Esophagus muscularis mucosa (tissue), 4 donors: ENCODE data around the gene TEDC1. TPM values are rescaled to one million over a fixed set of nuclear protein-coding genes. Genes with fewer than 3 reads are reported as not detected.

Experiments
- DNase-seq: peaks from one replicate; pipeline ENCODE4 v3.0.0-alpha.2; 2017; ENCODE audit errors: extremely low spot score
- H3K27ac ChIP-seq, 4 donors: fragments of 200-600 bp; sonication (generic); replicated peaks in 1 of 4; 1 replicate in 3 of 4; 2 replicates in 1 of 4; pipeline ENCODE4 v1.5.1; 2016 to 2019; ENCODE audit warnings: mild to moderate bottlenecking in 1 of 4
- H3K27me3 ChIP-seq, 4 donors: fragments of 200-600 bp; sonication (generic); one replicate each; pipeline versions ENCODE4 v1.5.1 to v1.6.0; 2016 to 2019
- H3K36me3 ChIP-seq, 4 donors: fragments of 200-600 bp; sonication (generic); one replicate each; pipeline ENCODE4 v1.5.1; 2016 to 2019
- H3K4me1 ChIP-seq, 4 donors: fragments of 200-600 bp; sonication (generic); one replicate each; pipeline ENCODE4 v1.5.1; 2016 to 2019
- H3K4me3 ChIP-seq, 4 donors: fragments of 200-600 bp; sonication (generic); 1 replicate in 2 of 4; 2 replicates in 2 of 4; pipeline ENCODE4 v1.5.1; 2016 to 2019; ENCODE audit warnings: mild to moderate bottlenecking in 4 of 4, moderate library complexity in 1 of 4
- H3K9me3 ChIP-seq, 4 donors: fragments of 200-600 bp; sonication (generic); 1 replicate in 3 of 4; 2 replicates in 1 of 4; pipeline ENCODE4 v1.5.1; 2016 to 2019
- EP300 ChIP-seq: sonication (generic); formaldehyde crosslinking; IDR thresholded peaks from one replicate; pipeline ENCODE4 v1.6.1; 2017; ENCODE audit warnings: antibody characterized with exemption
- POLR2A ChIP-seq: fragments of 450-650 bp; IDR thresholded peaks from one replicate; pipeline ENCODE4 v1.6.1; 2017; ENCODE audit warnings: antibody characterized with exemption, moderate library complexity, mild to moderate bottlenecking, low read depth
- POLR2AphosphoS5 ChIP-seq, 2 donors: sonication (generic); formaldehyde crosslinking; IDR thresholded peaks; one replicate each; pipeline ENCODE4 v1.6.1; 2017; ENCODE audit warnings: antibody characterized with exemption in 2 of 2
- WGBS: methylation state at CpG from one replicate; pipeline ENCODE4 v1.1.5; 2018; 5-methylcytosine and 5-hydroxymethylcytosine counted together
- intact Hi-C: fragments of 100-400 bp; cut with DNase I; formaldehyde crosslinking; loops from one replicate; pipeline ENCODE4 v1.15.1; 2023
- total RNA-seq, 4 donors: library from RNA; depleted of rRNA; stranded (reverse); fragments of >200 nt; gene quantifications; one replicate each; pipeline versions ENCODE4 v1.1.0 to v1.2.1, GENCODE V29; 2016
- TF ChIP-seq, protein P1 (sequence below), 3 experiments: fragments of 200-600 bp in 2 of 3; fragments of 450-650 bp in 1 of 3; sonication (generic) in 2 of 3; IDR thresholded peaks; one replicate each; pipeline ENCODE4 v1.5.1; 2017 to 2019; ENCODE audit warnings: antibody characterized with exemption in 3 of 3, mild to moderate bottlenecking in 2 of 3, moderate library complexity in 1 of 3

Gene TEDC1
- total RNA-seq, 4 donors from 2014 or later = 3.8 to 6.6 (median 4.7) TPM

DNA sequence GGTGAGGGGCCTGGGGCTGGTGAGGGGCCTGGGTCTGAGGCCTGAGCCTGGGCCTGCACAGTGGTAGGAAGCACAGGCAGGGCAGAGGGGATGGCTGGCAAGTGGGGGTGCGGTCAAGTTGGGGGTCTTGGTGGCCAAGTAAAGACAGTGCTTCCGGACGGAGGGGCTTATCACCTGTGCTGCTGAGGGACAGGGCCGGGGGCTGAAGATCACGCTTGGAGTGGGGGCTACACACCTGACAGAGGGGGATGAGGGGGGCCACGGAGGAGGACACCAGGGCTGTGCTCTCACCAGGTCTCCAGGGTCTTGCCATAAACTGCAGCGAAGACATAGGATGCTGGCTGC, 12.2 kb downstream of the TEDC1 start:
- Histone ChIP-seq H3K36me3 (peaks cover 0 to 10% (median 0%) of the 10 kb centered on the region in 4 donors), H3K27ac (no peak overlapping the region), H3K4me3 (no peak overlapping the region), H3K4me1 (peaks cover 0 to 4% (median 0%) of the 10 kb centered on the region in 4 donors), H3K27me3 (peaks cover 0 to 13% (median 0%) of the 10 kb centered on the region in 4 donors), H3K9me3 (no peaks in the 10 kb centered on the region)
- TF ChIP-seq, protein P1, sequence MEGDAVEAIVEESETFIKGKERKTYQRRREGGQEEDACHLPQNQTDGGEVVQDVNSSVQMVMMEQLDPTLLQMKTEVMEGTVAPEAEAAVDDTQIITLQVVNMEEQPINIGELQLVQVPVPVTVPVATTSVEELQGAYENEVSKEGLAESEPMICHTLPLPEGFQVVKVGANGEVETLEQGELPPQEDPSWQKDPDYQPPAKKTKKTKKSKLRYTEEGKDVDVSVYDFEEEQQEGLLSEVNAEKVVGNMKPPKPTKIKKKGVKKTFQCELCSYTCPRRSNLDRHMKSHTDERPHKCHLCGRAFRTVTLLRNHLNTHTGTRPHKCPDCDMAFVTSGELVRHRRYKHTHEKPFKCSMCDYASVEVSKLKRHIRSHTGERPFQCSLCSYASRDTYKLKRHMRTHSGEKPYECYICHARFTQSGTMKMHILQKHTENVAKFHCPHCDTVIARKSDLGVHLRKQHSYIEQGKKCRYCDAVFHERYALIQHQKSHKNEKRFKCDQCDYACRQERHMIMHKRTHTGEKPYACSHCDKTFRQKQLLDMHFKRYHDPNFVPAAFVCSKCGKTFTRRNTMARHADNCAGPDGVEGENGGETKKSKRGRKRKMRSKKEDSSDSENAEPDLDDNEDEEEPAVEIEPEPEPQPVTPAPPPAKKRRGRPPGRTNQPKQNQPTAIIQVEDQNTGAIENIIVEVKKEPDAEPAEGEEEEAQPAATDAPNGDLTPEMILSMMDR (IDR thresholded peaks at IDR 0.05) = no peak
- TF ChIP-seq EP300 (no peak), POLR2A (no peak), POLR2AphosphoS5 (IDR thresholded peaks at IDR 0.05) (no peak)
- intact Hi-C loops = no loop called here
- WGBS = no CpG with 5 or more reads among the region's 7 CpGs
- DNase-seq = no peak

DNA sequence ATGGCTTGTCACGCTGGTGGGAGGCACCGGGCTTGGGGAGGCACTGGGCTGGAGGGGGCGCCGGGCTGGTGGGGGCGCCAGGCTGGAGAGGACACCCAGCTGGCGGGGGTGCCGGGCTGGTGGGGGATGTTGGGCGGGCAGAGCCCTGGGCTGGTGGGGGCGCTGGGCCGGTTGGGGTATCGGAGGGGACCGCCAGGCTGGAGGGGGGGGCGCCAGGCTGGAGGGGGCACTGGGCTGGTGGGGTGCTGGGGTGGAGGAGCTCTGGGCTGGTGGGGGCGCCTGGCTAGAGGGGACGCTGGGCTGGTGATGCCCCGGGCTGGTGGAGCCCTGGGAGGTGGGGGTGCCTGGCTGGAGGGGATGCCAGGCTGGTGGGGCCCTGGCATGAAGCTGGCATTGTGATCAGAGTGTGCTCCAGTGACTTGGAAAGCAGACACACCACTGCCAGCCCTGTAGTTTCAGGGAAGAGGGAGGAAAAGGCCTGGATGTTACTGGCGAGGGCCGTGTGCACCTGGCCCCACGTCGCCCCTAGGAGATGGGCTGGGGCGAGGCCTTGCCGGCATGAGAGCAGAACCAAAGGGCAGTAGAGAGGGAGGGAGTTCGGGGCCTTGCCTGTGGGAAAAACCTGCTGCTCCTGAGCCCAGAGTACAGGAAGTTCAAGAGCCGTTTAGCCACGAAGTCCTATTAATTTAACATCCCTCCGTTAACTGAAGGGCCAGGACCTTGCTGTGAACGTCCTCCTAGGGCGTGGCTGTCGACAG, 13.1 kb downstream of the TEDC1 start:
- Histone ChIP-seq H3K9me3 (no peaks in the 10 kb centered on the region), H3K4me3 (no peak overlapping the region), H3K36me3 (peaks cover 0 to 1% (median 0%) of the 10 kb centered on the region in 4 donors), H3K27me3 (peaks cover 0 to 21% (median 0%) of the 10 kb centered on the region in 4 donors), H3K4me1 (no peaks in the 10 kb centered on the region), H3K27ac (no peak overlapping the region)
- no peak for TF ChIP-seq POLR2AphosphoS5 (IDR thresholded peaks at IDR 0.05)
- no peak for TF ChIP-seq POLR2A
- no peak for TF ChIP-seq EP300
- TF ChIP-seq, protein P1 (IDR thresholded peaks at IDR 0.05) = no peak
- WGBS = 82% methylated on average over 28 of the region's 29 CpGs
- intact Hi-C loops = no loop called here
- DNase-seq = no peak

DNA sequence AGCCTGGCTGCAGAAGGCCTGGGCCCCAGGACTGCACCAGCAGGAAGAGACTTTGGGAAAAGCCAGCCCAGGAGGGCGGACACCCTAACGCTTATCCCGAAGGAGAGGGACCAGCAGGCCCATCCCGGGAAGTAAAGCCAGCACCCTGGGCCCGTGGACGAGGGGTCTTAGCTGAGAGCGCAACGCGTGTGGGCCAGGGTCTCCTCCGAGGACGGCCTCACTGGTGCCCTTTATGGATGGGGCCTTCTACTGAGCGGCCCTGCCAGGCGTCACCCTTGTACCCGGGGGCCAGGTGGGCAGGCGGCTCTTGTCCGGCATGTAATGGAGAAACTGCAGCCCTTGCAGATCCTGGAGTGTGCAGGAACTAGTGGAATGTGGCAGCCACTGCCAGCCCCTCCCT, 14.1 kb downstream of the TEDC1 start:
- Histone ChIP-seq H3K36me3 (no peaks in the 10 kb centered on the region), H3K27ac (no peak overlapping the region), H3K4me1 (no peaks in the 10 kb centered on the region), H3K9me3 (no peaks in the 10 kb centered on the region), H3K4me3 (no peak overlapping the region), H3K27me3 (peaks cover 0 to 28% (median 0%) of the 10 kb centered on the region in 4 donors)
- DNase-seq = no peak
- TF ChIP-seq, protein P1 (IDR thresholded peaks at IDR 0.05) = no peak
- TF ChIP-seq POLR2AphosphoS5 (IDR thresholded peaks at IDR 0.05) = no peak
- no peak for TF ChIP-seq POLR2A
- no peak for TF ChIP-seq EP300
- WGBS = 90% methylated on average over 7 of the region's 16 CpGs
- intact Hi-C loops = no loop called here

DNA sequence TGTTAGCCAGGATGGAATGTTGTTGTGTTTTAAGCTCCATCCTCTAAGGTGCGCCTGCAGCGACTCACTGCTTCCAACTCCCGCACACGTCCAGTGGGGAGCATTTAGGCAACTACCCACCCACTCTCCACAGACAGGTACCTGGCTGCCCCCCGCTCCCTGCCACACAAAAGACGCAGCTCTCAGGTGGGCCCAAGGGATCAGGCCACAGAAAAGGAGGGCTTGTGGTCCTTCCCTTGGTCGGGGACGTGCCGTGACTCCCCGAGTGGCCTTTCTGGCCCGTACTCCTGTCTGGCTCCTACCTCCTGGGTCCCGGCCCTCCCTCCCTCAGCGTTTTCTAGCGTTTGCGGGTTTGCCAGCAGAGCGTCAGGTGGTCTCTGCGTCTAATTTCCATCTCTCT, 16.2 kb downstream of the TEDC1 start:
- TF ChIP-seq, protein P1 (IDR thresholded peaks at IDR 0.05) = no peak
- TF ChIP-seq EP300 (no peak), POLR2A (no peak), POLR2AphosphoS5 (IDR thresholded peaks at IDR 0.05) (no peak)
- Histone ChIP-seq H3K4me1 (no peaks in the 10 kb centered on the region), H3K27me3 (peaks cover 0 to 48% (median 2%) of the 10 kb centered on the region in 4 donors), H3K9me3 (no peaks in the 10 kb centered on the region), H3K27ac (no peak overlapping the region), H3K4me3 (no peak overlapping the region), H3K36me3 (no peaks in the 10 kb centered on the region)
- 82% methylated on average over 17 of the region's 17 CpGs for WGBS
- intact Hi-C loops = no loop called here
- no peak for DNase-seq
